AG04449 (cell line): ENCODE measurements around the gene BABAM2.

Experiments
- CTCF ChIA-PET: fragments of 350-600 bp; formaldehyde crosslinking; extraction: SDS; loops from one replicate; lab custom pipeline; 2021; ENCODE audit warnings: antibody characterized with exemption; lab: Yijun Ruan, JAX
- POLR2A ChIA-PET: fragments of 400-600, 350-600 bp; formaldehyde crosslinking; extraction: SDS; loops from one replicate; lab custom pipeline; 2020; ENCODE audit warnings: antibody characterized with exemption, inconsistent platforms; lab: Yijun Ruan, JAX
- DNase-seq: peaks from one replicate; pipeline ENCODE4 v3.0.0-alpha.2; 2010; ENCODE audit warnings: low read depth, low spot score
- H3K4me3 ChIP-seq: 2 replicates; pipeline ENCODE4 v1.5.1; 2011; ENCODE audit warnings: low read depth, mild to moderate bottlenecking, control low read depth, low read length
- CTCF ChIP-seq: IDR thresholded peaks from one replicate; pipeline ENCODE4 v1.5.1; 2011; ENCODE audit warnings: mild to moderate bottlenecking, moderate library complexity, low read length, control low read depth, inconsistent platforms; ENCODE audit not compliant: insufficient read depth; ENCODE audit errors: missing control alignments

BABAM2 gene

GRCh38 chr2:27911458-27912210, 21.1 kb downstream of the BABAM2 start:
- ChIA-PET POLR2A (no interaction called here), CTCF (no interaction called here)
- no peak for DNase-seq
- no peak for TF ChIP-seq CTCF
- H3K4me3 ChIP-seq, result no peak overlapping the region

DNA sequence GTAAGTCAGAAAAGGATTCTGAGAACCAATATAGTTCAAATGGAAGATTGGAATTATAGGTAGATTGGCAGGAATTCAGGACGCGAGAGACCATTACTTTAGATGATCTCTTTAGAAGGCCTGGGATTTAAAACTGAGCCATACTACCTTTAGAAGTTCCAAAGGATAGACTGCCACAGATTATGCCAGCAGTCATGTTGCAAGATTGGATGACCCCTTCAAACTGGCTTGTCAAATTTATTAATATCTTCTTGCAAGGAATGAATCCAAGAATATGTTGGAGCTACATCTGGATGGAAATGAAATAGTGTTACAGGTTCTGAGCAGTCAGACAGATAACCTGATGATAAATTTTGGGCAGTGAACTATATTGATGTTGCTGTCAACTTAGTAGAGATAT, 22.0 kb downstream of the BABAM2 start:
- no peak overlapping the region for H3K4me3 ChIP-seq
- ChIA-PET CTCF (interaction anchor here (1.3 kb wide), 1 partner anchor 19 kb away, joined by 3 read pairs; no protein-coding TSS in a partner anchor), POLR2A (no interaction called here)
- no peak for TF ChIP-seq CTCF
- no peak for DNase-seq

DNA sequence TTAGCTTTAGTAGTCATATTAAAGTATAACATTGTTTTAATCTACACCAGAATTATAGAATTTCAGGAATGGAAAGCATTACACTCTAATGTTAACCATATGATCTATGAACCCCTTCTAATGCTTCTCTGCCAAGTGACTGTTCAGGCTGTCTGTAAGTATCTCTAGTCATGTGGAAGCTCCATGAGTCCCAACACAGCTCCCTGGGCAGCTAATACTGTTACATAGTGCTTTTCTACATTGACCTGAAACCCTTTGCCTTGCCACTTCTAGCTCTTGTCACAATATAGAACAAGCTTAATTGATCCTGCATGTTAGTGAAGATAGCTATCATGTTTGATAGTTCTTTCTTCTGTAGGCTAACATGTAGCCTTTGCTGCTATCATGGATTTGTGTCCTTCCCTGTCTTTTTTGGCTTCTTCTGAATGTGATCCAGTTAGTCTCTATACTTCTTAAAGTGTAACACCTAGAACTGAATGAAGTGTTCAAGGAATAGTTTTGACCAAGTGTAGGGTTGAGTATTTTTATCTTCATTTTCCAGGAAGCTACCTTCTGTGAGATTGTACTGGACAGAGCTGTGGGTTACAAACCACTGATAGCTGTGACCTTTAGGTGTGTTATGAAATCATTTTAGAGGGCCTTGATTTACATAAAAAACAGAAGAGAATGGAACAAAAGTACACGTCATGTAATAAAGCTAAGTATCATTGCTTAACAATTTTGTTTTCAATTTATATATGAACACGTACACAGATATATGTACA, 23.7 kb downstream of the BABAM2 start:
- ChIA-PET CTCF (interaction anchor here (1.7 kb wide), 1 partner anchor 231 kb away, joined by 8 read pairs; no protein-coding TSS in a partner anchor), POLR2A (no interaction called here)
- DNase-seq, result no peak
- H3K4me3 ChIP-seq, result no peak overlapping the region
- TF ChIP-seq CTCF, result no peak

GRCh38 chr2:27914805-27915175, 24.3 kb downstream of the BABAM2 start:
- no peak for DNase-seq
- CTCF ChIA-PET, result interaction anchor here (1.7 kb wide), 1 partner anchor 231 kb away, joined by 8 read pairs; no protein-coding TSS in a partner anchor
- no peak for TF ChIP-seq CTCF
- no peak overlapping the region for H3K4me3 ChIP-seq
- POLR2A ChIA-PET, result no interaction called here

DNA sequence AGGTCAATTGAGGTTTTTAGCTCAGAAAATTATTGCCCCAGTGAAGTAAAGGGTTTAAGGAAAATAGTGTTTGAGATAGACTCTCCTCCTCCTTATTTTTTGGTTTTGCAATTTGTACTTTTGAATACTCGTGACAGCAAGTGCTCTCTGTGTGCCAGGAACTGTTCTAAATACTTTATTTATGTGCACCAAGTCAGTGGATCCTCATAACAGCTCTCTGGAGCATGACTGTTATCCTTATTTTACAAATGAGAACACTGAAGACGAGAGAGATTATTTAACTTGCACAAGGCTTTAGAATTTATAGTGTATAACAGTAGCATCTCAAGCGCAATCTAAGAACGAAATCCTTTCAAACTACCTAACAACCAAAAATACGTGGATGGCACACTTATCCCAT, 24.7 kb downstream of the BABAM2 start:
- CTCF ChIA-PET, result interaction anchor here (1.7 kb wide), 1 partner anchor 232 kb away, joined by 8 read pairs; no protein-coding TSS in a partner anchor
- TF ChIP-seq CTCF, result no peak
- DNase-seq, result no peak
- H3K4me3 ChIP-seq, result no peak overlapping the region
- POLR2A ChIA-PET, result no interaction called here

DNA sequence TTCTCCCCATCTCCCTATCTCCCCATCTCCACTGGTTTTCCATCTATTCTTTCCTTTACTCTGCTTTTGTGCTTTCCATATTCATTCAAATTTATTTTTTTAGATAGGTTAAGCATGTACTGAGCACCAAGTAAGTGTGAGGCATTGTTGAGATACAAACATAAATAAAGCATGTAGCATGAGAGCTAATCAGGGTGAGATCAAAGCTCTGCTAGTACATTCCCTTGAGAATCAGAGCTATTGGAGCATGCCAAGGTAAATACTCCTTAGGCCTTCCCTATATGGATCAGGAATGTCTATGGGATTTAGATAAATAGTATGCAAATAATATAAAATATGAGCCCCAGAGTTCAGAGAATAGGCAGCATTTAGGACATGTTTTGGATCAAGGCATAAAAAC, 25.3 kb downstream of the BABAM2 start:
- H3K4me3 ChIP-seq, result no peak overlapping the region
- TF ChIP-seq CTCF, result no peak
- ChIA-PET POLR2A (no interaction called here), CTCF (no interaction called here)
- no peak for DNase-seq
